GM12864 (cell line): ENCODE measurements around the gene IL17C.
"Not testable (repeated sequence)": the region's sequence is repeated elsewhere in the genome, so short reads cannot be mapped to it uniquely, and the experiment has no call there.

ENCODE experiments used
- DNase-seq: peaks from one replicate; pipeline ENCODE4 v3.0.0-alpha.2; 2011; ENCODE audit warnings: low read depth
- H3K4me3 ChIP-seq: 2 replicates; pipeline ENCODE4 v1.5.1; 2011; ENCODE audit warnings: mild to moderate bottlenecking, low read depth, low read length, control low read depth
- CTCF ChIP-seq: IDR thresholded peaks from 2 replicates; pipeline ENCODE4 v1.5.1; 2011; ENCODE audit warnings: low read depth, mild to moderate bottlenecking, moderate library complexity, low read length, control low read depth, inconsistent platforms; ENCODE audit errors: missing control alignments

The IL17C gene

GRCh38 chr16:88667461-88667860 is 29.1 kb downstream of the IL17C start:
- no peak overlapping the region for H3K4me3 ChIP-seq
- no peak for DNase-seq
- no peak for TF ChIP-seq CTCF

GRCh38 chr16:88669493-88669892 is 31.1 kb downstream of the IL17C start:
- not testable (repeated sequence) for H3K4me3 ChIP-seq, DNase-seq

GRCh38 chr16:88669980-88670379 is 31.6 kb downstream of the IL17C start:
- TF ChIP-seq CTCF, result no peak
- no peak overlapping the region for H3K4me3 ChIP-seq

GRCh38 chr16:88671806-88672205 is 33.4 kb downstream of the IL17C start:
- TF ChIP-seq CTCF, result no peak
- no peak for DNase-seq
- H3K4me3 ChIP-seq, result no peak overlapping the region

More at GRCh38 chr16:88669980-88670379, 31.6 kb downstream of the IL17C start:
- DNase-seq, result no peak

- no peak for DNase-seq
- TF ChIP-seq CTCF, result peak; percentile 9
Observed at GRCh38 chr16:88672776-88673175, 34.4 kb downstream of the IL17C start.

GRCh38 chr16:88673716-88674379 is 35.5 kb downstream of the IL17C start:
- TF ChIP-seq CTCF, result no peak
- no peak for DNase-seq
- H3K4me3 ChIP-seq, result no peak overlapping the region

More at GRCh38 chr16:88672776-88673175, 34.4 kb downstream of the IL17C start:
- H3K4me3 ChIP-seq, result no peak overlapping the region

GRCh38 chr16:88676502-88677242 is 38.3 kb downstream of the IL17C start:
- no peak for DNase-seq
- no peak for TF ChIP-seq CTCF
- no peak overlapping the region for H3K4me3 ChIP-seq
